D721Med (cell line): ENCODE measurements around the gene NEDD4.
"Not testable (repeated sequence)": the region's sequence is repeated elsewhere in the genome, so short reads cannot be mapped to it uniquely, and the experiment has no call there.

Experiments used
- DNase-seq: peaks from one replicate; pipeline ENCODE4 v3.0.0; 2011; ENCODE audit warnings: low spot score; ENCODE audit not compliant: insufficient read length
- FAIRE-seq: peaks from 2 replicates; lab custom pipeline; 2011; peaks lifted over from hg19 to GRCh38; lab: Jason Lieb, UNC
- CTCF ChIP-seq: IDR thresholded peaks from 2 replicates; pipeline ENCODE4 v1.5.1; 2012; ENCODE audit warnings: mild to moderate bottlenecking, control low read depth; ENCODE audit not compliant: insufficient read depth; ENCODE audit errors: missing control alignments

The NEDD4 gene

GRCh38 chr15:55859681-55860080 lies 133.7 kb downstream of the NEDD4 start:
- no peak for DNase-seq
- no peak for FAIRE-seq
- TF ChIP-seq CTCF = no peak

GRCh38 chr15:55858661-55859060 lies 134.8 kb downstream of the NEDD4 start:
- TF ChIP-seq CTCF = no peak
- DNase-seq = no peak
- FAIRE-seq = no peak

- DNase-seq (no peak), FAIRE-seq (no peak)
- no peak for TF ChIP-seq CTCF
Measured at GRCh38 chr15:55856506-55857164, 136.8 kb downstream of the NEDD4 start.

GRCh38 chr15:55853134-55853533 lies 140.3 kb downstream of the NEDD4 start:
- DNase-seq (no peak), FAIRE-seq (no peak)
- TF ChIP-seq CTCF = no peak

- DNase-seq (peak; percentile 13), FAIRE-seq (peak; percentile 90)
- peak; percentile 94 for TF ChIP-seq CTCF
Measured at GRCh38 chr15:55846116-55846707, 147.2 kb downstream of the NEDD4 start.

- DNase-seq, FAIRE-seq: not testable (repeated sequence)
Measured at GRCh38 chr15:55842897-55843296, 150.5 kb downstream of the NEDD4 start.

GRCh38 chr15:55835866-55836265 lies 157.5 kb downstream of the NEDD4 start:
- no peak for TF ChIP-seq CTCF
- FAIRE-seq (no peak), DNase-seq (no peak)
